Measurements from ENCODE around the gene DSTN.
A peak's percentile ranks its signal among the peaks of the same experiment; 100 is the strongest.

The DSTN gene

DNA sequence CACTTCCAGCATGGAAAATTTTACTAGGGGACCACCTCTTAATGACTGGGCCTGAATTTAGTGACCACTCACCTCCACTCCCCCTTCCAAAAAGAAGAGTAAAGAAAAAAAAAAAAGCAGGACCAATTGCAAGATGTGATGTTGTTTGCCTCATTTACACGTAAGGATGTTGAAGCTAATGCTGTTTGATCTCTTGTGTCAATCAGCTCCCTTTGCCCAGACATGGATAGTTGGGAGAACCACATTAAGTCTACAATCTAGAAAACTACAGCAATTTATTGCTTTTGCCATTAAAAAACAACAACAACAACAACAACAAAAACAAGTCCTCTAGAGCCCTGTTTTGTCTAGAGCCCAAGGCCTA lies 11.0 kb upstream of the DSTN start:
- H3K4me3 ChIP-seq: peak overlapping the region; percentile 42
- DNase-seq (ENCODE audit: low spot score): no peak
- peak overlapping the region; percentile 86 for H3K27ac ChIP-seq
- TF ChIP-seq CTCF (IDR thresholded peaks at IDR 0.05): no peak

DNA sequence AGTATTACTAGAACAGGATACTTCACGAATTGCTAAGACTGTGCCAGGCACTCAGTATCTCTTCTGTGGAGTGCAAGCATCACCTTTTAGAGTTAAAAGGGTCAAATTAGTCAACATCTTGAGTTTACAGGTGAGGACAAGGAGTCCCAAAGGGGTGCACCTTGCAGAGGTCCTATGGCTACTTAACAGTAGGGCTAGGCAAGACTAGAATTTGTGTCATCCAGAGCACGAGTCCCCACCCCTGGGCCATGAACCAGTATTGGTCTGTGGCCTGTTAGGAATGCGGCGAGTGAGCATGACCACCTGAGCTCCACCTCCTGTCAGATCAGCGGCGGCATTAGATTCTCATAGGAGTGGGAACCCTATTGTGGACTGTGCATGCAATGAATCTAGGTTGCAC lies 10.5 kb upstream of the DSTN start:
- Histone ChIP-seq H3K4me3 (no peak overlapping the region), H3K27ac (peak overlapping the region; percentile 86)
- TF ChIP-seq CTCF (IDR thresholded peaks at IDR 0.05): no peak
- DNase-seq (ENCODE audit: low spot score): no peak

DNA sequence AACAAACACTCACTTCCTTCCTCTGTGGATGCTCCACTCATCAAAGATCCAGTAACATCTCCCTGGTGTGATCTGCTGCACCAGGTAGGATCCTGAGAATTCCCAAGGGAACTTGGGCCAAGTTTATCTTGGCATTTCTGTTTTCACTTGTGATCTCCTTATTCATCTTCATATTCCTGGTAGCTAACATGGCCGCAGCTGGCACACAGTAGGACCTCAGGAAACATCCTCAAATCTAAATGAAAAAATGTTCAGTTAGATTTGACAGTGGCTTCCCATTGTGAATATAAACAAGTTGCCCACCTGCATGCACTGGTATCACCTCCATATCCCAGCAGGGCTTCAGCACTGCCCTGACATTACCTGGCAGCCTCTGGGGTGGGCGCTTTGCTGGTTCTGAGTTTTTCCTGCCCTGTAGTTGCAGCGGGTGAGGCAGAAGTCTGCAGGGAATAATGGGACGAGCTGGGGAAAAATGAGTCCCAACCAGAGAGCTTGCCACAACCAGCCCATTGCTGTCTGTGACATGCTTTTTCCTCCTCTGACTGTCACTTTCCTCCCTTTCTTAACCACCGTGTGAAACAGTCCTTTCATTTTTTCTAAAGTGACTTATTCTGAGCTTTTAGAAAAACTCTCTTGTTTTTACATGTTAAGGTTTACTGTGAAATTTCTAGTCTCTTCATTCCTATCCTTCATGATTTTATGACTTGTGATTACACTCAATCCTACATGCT lies 9.4 kb upstream of the DSTN start:
- no peak for TF ChIP-seq CTCF (IDR thresholded peaks at IDR 0.05)
- DNase-seq (ENCODE audit: low spot score): no peak
- H3K4me3 ChIP-seq: no peak overlapping the region
- peak overlapping the region; percentile 86 for H3K27ac ChIP-seq

DNA sequence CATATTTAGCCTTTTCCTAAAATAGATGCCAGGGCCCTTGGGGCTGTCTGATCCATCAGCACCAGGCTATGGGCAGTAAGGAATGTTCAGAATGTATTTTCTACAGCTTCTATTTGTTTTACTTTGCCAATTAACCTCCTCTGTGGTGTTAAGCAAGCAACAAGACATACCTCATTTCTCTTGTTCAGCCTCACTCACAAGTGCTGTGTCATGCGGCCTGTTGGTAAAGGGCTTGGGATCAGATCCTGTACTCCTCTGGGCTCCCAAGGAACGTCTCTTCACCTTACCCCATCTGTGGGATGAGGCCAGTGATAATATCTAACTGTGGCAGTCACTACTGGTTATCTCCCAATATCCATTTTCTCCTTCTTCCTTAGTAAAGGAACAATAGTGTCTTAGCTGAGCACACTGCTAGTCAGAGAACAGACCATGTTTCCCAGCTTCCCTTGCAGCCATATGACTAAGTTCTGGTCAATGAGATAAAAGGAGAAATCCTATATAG lies 7.0 kb upstream of the DSTN start:
- Histone ChIP-seq H3K27ac (peak overlapping the region; percentile 72 to 100), H3K4me3 (no peak overlapping the region)
- no peak for DNase-seq (ENCODE audit: low spot score)
- no peak for TF ChIP-seq CTCF (IDR thresholded peaks at IDR 0.05)

DNA sequence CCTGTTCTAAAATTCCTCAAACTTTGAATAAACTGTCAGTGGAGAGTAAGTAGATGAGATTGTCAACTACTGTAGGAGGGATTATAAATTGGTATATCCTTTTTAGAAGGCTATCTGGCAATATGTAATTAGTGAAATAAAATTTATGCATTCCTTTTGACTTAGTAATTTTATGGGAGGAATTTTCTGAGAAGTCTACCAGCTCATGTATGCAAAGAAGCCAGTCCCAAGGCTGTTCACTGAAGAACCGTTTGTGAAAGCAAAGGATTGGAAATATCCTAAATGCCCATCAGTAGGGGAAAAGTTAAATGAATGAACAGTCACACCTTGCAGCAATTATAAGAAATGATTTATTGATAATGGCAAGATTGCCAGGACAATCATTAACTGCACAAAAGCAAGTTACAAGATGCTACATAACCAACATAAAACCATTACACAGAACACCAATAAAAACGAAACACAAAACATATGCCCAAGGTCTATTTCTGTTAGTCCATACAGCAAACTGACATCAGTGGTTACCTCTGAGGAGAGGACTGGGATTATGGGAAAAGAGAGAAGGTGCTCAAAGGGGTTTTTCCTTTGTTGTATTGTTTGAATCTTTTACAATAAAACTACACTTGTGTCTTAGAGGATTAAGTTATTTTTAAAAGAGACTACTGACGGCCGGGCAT lies 4.6 kb upstream of the DSTN start:
- TF ChIP-seq CTCF (IDR thresholded peaks at IDR 0.05): no peak
- H3K27ac ChIP-seq: peak overlapping the region; percentile 100
- no peak for DNase-seq (ENCODE audit: low spot score)
- no peak overlapping the region for H3K4me3 ChIP-seq

DNA sequence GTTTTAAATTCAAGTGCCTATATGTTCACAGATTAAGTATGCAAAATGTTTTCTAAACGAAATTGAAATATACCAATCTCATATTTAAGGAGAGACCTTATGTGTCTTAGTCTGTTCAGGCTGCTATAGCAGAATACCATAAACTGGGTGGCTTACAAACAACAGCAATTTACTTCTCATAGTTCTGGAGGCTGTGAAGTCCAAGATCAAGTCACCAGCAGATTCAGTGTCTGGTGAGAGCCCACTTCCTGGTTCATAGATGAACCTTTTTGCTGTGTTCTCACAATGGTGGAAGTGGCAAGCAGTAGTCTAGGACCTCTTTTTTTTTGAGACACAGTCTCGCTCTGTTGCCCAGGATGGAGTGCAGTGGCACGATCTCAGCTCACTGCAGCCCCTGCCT lies 3.5 kb upstream of the DSTN start:
- Histone ChIP-seq H3K4me3 (no peak overlapping the region), H3K27ac (peak overlapping the region; percentile 100)
- no peak for TF ChIP-seq CTCF (IDR thresholded peaks at IDR 0.05)
- DNase-seq (ENCODE audit: low spot score): no peak
